Tongue (tissue), 2 donors: Measurements from ENCODE around the gene MSANTD2. TPM values are rescaled to one million over a fixed set of nuclear protein-coding genes. Genes with fewer than 3 reads are reported as not detected.

ENCODE experiments used
- DNase-seq: peaks from one replicate; pipeline ENCODE4 v3.0.0-alpha.2; 2015
- total RNA-seq: library from RNA; depleted of rRNA; stranded (reverse); fragments of >200 nt; gene quantifications from one replicate; pipeline ENCODE4 v1.2.3, GENCODE V29; 2014

MSANTD2 gene
- total RNA-seq, result 21.7 TPM

- peak; percentile 96 for DNase-seq
Measured at GRCh38 chr11:124800226-124800929, at the start of gene MSANTD2. Gene MSANTD2, minus strand, starts transcription at chr11:124800406. Its CDS starts 26 bp downstream, at chr11:124800380.

GRCh38 chr11:124846070-124846673, 46.0 kb upstream of the MSANTD2 start:
- no peak for DNase-seq

GRCh38 chr11:124844664-124845079, 44.5 kb upstream of the MSANTD2 start:
- DNase-seq, result no peak

- no peak for DNase-seq
Measured at GRCh38 chr11:124843616-124843910, 43.4 kb upstream of the MSANTD2 start.

GRCh38 chr11:124842305-124842704, 42.1 kb upstream of the MSANTD2 start:
- peak; percentile 31 for DNase-seq

- no peak for DNase-seq
Measured at GRCh38 chr11:124841840-124842239, 41.6 kb upstream of the MSANTD2 start.

- DNase-seq, result no peak
Measured at GRCh38 chr11:124841201-124841600, 41.0 kb upstream of the MSANTD2 start.

- DNase-seq, result no peak
Measured at GRCh38 chr11:124840666-124841065, 40.5 kb upstream of the MSANTD2 start.

- no peak for DNase-seq
Measured at GRCh38 chr11:124839972-124840621, 39.9 kb upstream of the MSANTD2 start.

GRCh38 chr11:124839128-124839971, 39.1 kb upstream of the MSANTD2 start:
- peak; percentile 48 for DNase-seq

- DNase-seq, result no peak
Measured at GRCh38 chr11:124838805-124839127, 38.6 kb upstream of the MSANTD2 start.

GRCh38 chr11:124837491-124837856, 37.3 kb upstream of the MSANTD2 start:
- DNase-seq, result peak; percentile 75

- DNase-seq, result no peak
Measured at GRCh38 chr11:124835918-124836317, 35.7 kb upstream of the MSANTD2 start.

GRCh38 chr11:124834526-124835180, 34.4 kb upstream of the MSANTD2 start:
- DNase-seq, result no peak

GRCh38 chr11:124832571-124832970, 32.4 kb upstream of the MSANTD2 start:
- no peak for DNase-seq

- no peak for DNase-seq
Measured at GRCh38 chr11:124831897-124832296, 31.7 kb upstream of the MSANTD2 start.

GRCh38 chr11:124830749-124831148, 30.5 kb upstream of the MSANTD2 start:
- DNase-seq, result no peak

GRCh38 chr11:124829986-124830385, 29.8 kb upstream of the MSANTD2 start:
- peak; percentile 73 for DNase-seq

- no peak for DNase-seq
Measured at GRCh38 chr11:124825876-124826275, 25.7 kb upstream of the MSANTD2 start.

- DNase-seq, result no peak
Measured at GRCh38 chr11:124823512-124824376, 23.5 kb upstream of the MSANTD2 start.

- no peak for DNase-seq
Measured at GRCh38 chr11:124821995-124822730, 22.0 kb upstream of the MSANTD2 start.
